SK-N-SH (cell line): ENCODE results near the gene FYB2.

Experiments used
- CTCF ChIP-seq: fragments of 200-600 bp; sonication (generic); IDR thresholded peaks from 2 replicates; pipeline ENCODE4 v1.6.1; 2017; ENCODE audit warnings: antibody characterized with exemption, mild to moderate bottlenecking, moderate library complexity
- EZH2phosphoT487 ChIP-seq: fragments of 200-600 bp; sonication (generic); IDR thresholded peaks from 2 replicates; pipeline ENCODE4 v1.6.1; 2017; ENCODE audit warnings: low read depth, mixed run types, mild to moderate bottlenecking, antibody characterized with exemption, moderate library complexity, borderline replicate concordance
- FOSL2 ChIP-seq: IDR thresholded peaks from 2 replicates; pipeline ENCODE4 v1.4.0; 2012; ENCODE audit warnings: low read depth, mild to moderate bottlenecking, moderate library complexity, borderline replicate concordance
- FOXM1 ChIP-seq: IDR thresholded peaks from 2 replicates; pipeline ENCODE4 v1.4.0; 2012; ENCODE audit warnings: low read depth, mild to moderate bottlenecking
- GABPA ChIP-seq: IDR thresholded peaks from 2 replicates; pipeline ENCODE4 v1.4.0; 2012; ENCODE audit warnings: low read depth, mild to moderate bottlenecking
- JUND ChIP-seq: IDR thresholded peaks from 2 replicates; pipeline ENCODE4 v1.4.0; 2012
- POLR2AphosphoS5 ChIP-seq: IDR thresholded peaks from 2 replicates; pipeline ENCODE4 v1.6.1; 2012; ENCODE audit warnings: low read depth, low read length
- RFX5 ChIP-seq: IDR thresholded peaks from 2 replicates; pipeline ENCODE4 v1.6.1; 2012; ENCODE audit warnings: mild to moderate bottlenecking, improper control_type of control experiment, low read length
- SIN3A ChIP-seq: IDR thresholded peaks from 2 replicates; pipeline ENCODE4 v1.6.1; 2012; ENCODE audit warnings: low read depth, mild to moderate bottlenecking, low read length, moderate library complexity, borderline replicate concordance
- TF ChIP-seq, protein P1 (sequence below): IDR thresholded peaks from 2 replicates; pipeline ENCODE4 v1.4.0; 2012; ENCODE audit warnings: low read depth, borderline replicate concordance

- TF ChIP-seq POLR2AphosphoS5 (no peak), JUND (no peak), CTCF (no peak), GABPA (no peak), FOXM1 (no peak), FOSL2 (no peak), SIN3A (no peak), EZH2phosphoT487 (no peak), RFX5 (no peak)
- TF ChIP-seq, protein P1, sequence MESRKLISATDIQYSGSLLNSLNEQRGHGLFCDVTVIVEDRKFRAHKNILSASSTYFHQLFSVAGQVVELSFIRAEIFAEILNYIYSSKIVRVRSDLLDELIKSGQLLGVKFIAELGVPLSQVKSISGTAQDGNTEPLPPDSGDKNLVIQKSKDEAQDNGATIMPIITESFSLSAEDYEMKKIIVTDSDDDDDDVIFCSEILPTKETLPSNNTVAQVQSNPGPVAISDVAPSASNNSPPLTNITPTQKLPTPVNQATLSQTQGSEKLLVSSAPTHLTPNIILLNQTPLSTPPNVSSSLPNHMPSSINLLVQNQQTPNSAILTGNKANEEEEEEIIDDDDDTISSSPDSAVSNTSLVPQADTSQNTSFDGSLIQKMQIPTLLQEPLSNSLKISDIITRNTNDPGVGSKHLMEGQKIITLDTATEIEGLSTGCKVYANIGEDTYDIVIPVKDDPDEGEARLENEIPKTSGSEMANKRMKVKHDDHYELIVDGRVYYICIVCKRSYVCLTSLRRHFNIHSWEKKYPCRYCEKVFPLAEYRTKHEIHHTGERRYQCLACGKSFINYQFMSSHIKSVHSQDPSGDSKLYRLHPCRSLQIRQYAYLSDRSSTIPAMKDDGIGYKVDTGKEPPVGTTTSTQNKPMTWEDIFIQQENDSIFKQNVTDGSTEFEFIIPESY, result no peak
Measured at GRCh38 chr1:56843544-56843943, 24.3 kb upstream of the FYB2 start.
